AG10803 (cell line): ENCODE data around the gene STIM2.
"Not testable (repeated sequence)": the region's sequence is repeated elsewhere in the genome, so short reads cannot be mapped to it uniquely, and the experiment has no call there.

Experiments
- DNase-seq: peaks from one replicate; pipeline ENCODE4 v3.0.0; 2010; ENCODE audit warnings: low read depth
- H3K4me3 ChIP-seq: 2 replicates; pipeline ENCODE4 v1.5.1; 2011; ENCODE audit warnings: mild to moderate bottlenecking, low read length, control low read depth
- TF ChIP-seq, protein P1 (sequence below): conservative IDR thresholded peaks from 2 replicates; pipeline ENCODE4 v1.5.1; 2011; ENCODE audit warnings: mild to moderate bottlenecking, low read length, control low read depth, inconsistent platforms

STIM2 gene

GRCh38 chr4:27022963-27023362, 162.3 kb downstream of the STIM2 start:
- no peak for DNase-seq
- no peak overlapping the region for H3K4me3 ChIP-seq
- TF ChIP-seq, protein P1, sequence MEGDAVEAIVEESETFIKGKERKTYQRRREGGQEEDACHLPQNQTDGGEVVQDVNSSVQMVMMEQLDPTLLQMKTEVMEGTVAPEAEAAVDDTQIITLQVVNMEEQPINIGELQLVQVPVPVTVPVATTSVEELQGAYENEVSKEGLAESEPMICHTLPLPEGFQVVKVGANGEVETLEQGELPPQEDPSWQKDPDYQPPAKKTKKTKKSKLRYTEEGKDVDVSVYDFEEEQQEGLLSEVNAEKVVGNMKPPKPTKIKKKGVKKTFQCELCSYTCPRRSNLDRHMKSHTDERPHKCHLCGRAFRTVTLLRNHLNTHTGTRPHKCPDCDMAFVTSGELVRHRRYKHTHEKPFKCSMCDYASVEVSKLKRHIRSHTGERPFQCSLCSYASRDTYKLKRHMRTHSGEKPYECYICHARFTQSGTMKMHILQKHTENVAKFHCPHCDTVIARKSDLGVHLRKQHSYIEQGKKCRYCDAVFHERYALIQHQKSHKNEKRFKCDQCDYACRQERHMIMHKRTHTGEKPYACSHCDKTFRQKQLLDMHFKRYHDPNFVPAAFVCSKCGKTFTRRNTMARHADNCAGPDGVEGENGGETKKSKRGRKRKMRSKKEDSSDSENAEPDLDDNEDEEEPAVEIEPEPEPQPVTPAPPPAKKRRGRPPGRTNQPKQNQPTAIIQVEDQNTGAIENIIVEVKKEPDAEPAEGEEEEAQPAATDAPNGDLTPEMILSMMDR, result no peak

- no peak for DNase-seq
- H3K4me3 ChIP-seq, result no peak overlapping the region
- TF ChIP-seq, protein P1, result no peak
Observed at GRCh38 chr4:27023366-27023765, 162.7 kb downstream of the STIM2 start.

DNA sequence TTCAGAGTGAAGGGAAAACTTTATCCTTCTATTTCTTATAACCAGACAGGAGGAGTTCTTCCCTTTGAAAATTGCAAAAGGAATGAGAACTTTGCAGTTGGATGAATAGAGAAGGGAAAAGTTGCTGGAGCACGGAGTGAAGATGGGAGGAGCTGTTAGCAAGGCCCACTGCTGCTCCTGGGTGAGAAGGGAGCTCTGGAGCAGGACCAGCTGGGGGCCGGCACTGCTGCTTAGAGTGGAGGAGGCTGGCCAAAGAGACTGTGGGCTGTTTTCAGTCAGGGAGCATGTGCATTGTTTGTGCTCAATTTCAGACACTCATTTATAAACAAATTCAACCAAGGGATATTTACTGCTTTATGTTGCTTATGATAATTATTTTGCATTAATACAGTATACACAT, 164.2 kb downstream of the STIM2 start:
- TF ChIP-seq, protein P1, result no peak
- H3K4me3 ChIP-seq, result no peak overlapping the region
- no peak for DNase-seq

DNA sequence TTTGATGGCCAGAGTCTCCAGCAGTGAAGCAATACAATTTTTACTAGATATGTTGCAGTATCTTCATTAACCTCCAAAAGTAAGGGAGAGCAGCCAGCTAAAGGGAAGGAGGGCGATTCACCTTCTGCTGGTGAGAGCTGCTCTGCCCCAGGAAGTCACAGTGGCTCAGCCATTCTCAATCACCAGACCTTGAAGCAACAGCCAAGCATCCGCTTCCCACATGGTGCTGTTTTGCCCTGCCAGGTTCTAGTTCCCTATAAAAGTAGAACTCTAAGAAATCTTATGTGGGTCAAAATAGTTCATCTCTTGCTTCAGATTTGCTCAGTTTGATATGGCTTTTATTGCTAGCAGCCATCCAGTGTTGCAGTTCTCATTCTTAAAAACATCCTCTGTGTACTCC, 166.8 kb downstream of the STIM2 start:
- no peak for DNase-seq
- TF ChIP-seq, protein P1, result no peak
- H3K4me3 ChIP-seq, result no peak overlapping the region

DNA sequence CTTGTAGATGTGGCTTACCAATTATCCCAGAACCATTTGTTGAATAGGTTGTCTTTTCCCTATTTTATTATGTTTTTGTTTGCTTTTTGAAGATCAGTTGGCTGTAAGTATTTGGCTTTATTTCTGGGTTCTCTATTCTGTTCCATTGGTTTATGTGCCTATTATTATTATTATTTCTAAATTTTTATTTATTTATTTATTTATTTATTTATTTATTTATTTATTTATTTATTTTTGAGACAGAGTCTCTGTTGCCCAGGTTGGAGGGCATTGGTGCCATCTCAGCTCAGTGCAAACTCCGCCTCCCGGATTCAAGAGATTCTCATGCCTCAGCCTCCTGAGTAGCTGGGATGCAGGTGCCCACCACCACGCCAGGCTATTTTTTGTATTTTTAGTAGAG, 174.5 kb downstream of the STIM2 start:
- not testable (repeated sequence) for DNase-seq

DNA sequence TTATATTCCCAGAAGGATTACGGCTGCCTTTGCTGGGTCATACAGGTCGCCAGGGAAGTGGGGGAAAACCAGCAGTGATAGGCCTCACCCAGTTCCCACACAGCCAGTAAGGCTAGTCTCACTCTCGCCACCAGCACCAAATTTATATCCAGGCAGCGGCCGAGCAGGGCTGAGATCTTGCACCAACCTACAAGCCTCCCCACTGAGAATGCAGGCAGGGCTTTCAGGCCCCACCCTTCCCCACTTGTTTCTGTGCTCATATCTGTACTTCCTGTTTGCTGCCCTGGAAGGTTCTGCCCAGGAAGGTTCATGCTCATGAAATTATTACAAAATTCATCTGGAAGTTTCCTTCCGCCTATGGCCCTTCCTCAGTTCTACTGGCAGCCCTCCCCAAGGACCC, 179.7 kb downstream of the STIM2 start:
- no peak overlapping the region for H3K4me3 ChIP-seq
- TF ChIP-seq, protein P1, result no peak
- DNase-seq, result no peak

More for the DNA sequence above, 174.5 kb downstream of the STIM2 start:
- not testable (repeated sequence) for H3K4me3 ChIP-seq

GRCh38 chr4:27042411-27042810, 181.8 kb downstream of the STIM2 start:
- H3K4me3 ChIP-seq, result no peak overlapping the region
- DNase-seq, result no peak
- TF ChIP-seq, protein P1, result no peak

DNA sequence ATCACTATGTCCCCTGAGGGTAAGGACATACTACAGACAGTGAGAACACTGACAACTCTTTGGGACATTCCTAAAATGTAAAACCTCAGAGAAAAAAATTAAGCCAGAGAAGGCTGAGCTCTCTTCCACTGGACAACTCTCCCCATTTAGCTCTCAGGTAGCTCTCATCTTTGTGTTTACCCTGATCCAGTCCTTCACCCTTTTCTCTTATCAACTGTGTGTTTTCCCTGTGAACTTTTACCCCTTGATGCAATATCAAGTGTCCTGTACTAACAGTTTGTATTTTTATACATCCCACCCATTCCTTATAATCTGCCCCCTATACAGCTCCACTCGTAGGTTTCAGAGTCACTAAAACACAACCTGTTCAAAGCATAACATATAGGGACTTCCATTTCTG, 182.6 kb downstream of the STIM2 start:
- no peak for DNase-seq
- TF ChIP-seq, protein P1, result no peak
- H3K4me3 ChIP-seq, result no peak overlapping the region
